ENCODE measurements around the gene TSPAN17. TPM values are rescaled to one million over a fixed set of nuclear protein-coding genes. Genes with fewer than 3 reads are reported as not detected.

The TSPAN17 gene
- total and polyA plus RNA-seq, 9 of the 15 experiments (the other 6 are each of a cell fraction or from before 2014, with no cell fraction given): 0.73 to 58.3 (median 34.5) TPM

DNA sequence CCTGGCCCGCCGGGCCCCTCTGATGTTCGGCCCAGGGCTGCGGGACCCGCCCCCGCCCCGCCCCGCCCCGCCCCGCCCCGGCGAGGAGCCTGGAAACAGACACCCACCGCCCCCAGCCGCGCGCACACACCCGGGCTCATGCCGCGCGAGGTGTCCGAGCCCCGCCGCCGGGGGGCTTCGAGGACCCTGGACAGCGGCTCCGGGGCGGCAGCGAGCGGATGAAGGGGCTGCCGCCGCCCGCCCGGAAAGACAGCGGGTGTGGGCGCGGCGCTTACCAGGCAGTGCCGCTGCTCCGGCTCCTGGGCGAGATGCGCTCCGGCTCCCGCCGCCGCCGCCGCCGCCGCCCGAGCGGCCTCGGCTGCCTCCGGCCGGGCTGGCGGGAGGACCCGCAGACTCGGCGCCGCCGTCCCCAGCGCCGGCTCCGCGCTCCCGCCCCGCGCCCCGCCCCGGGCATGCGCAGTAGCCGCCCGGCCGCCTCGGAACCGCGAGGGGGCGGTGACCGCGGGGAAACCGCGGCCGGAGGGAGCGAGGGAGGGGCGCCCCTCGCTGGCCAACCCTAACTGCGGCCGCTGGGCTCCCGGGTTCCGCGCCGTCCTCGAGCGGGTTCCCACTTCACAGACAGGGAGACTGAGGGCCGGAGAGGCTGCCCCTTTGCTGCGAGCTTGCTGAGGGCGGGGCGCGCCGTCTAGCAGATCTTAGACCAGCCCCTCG is 37.4 kb upstream of the TSPAN17 start, which contains the start of gene GPRIN1 (continued):
- no peak for TF ChIP-seq CHD7 (IDR thresholded peaks at IDR 0.05; ENCODE audit: low read depth, low read length)
- TF ChIP-seq ZNF232 (CRISPR knock-in tag; IDR thresholded peaks at IDR 0.05): no peak
- TF ChIP-seq DNMT1 (IDR thresholded peaks at IDR 0.05): no peak
- no peak for TF ChIP-seq ARID3B (CRISPR knock-in tag; IDR thresholded peaks at IDR 0.05; ENCODE audit: borderline replicate concordance)
- TF ChIP-seq ZNF436 (CRISPR knock-in tag; IDR thresholded peaks at IDR 0.05): no peak
- TF ChIP-seq CREB3 (tag; conservative IDR thresholded peaks at IDR 0.05; ENCODE audit: low read depth): no peak
- TF ChIP-seq ZEB2 (IDR thresholded peaks at IDR 0.05): no peak
- TF ChIP-seq ZNF311 (CRISPR knock-in tag; IDR thresholded peaks at IDR 0.05): no peak
- TF ChIP-seq, protein P1, sequence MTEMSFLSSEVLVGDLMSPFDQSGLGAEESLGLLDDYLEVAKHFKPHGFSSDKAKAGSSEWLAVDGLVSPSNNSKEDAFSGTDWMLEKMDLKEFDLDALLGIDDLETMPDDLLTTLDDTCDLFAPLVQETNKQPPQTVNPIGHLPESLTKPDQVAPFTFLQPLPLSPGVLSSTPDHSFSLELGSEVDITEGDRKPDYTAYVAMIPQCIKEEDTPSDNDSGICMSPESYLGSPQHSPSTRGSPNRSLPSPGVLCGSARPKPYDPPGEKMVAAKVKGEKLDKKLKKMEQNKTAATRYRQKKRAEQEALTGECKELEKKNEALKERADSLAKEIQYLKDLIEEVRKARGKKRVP (CRISPR knock-in tag; IDR thresholded peaks at IDR 0.05): no peak
- TF ChIP-seq MLX (CRISPR knock-in tag; conservative IDR thresholded peaks at IDR 0.05): no peak
- TF ChIP-seq HDAC8 (tag; IDR thresholded peaks at IDR 0.05): no peak
- TF ChIP-seq NFE2 (IDR thresholded peaks at IDR 0.05; ENCODE audit: low read depth): no peak
